ENCODE measurements around the gene NME1. TPM values are rescaled to one million over a fixed set of nuclear protein-coding genes. Genes with fewer than 3 reads are reported as not detected.

NME1 gene
- total RNA-seq, 1 experiment from 2014 or later, result 238 TPM

- TF ChIP-seq FOXP4 (CRISPR knock-in tag; IDR thresholded peaks at IDR 0.05) (no peak), E2F1 (CRISPR knock-in tag; IDR thresholded peaks at IDR 0.05) (no peak), CBFB (CRISPR knock-in tag; IDR thresholded peaks at IDR 0.05; ENCODE audit: low read depth) (no peak), NFE2L1 (CRISPR knock-in tag; IDR thresholded peaks at IDR 0.05) (no peak), ZNF138 (CRISPR knock-in tag; conservative IDR thresholded peaks at IDR 0.05) (no peak)
These were observed 10.8 kb upstream of the NME1 start (continued) for GRCh38 chr17:51142597-51142996.

GRCh38 chr17:51144266-51145022, 8.9 kb upstream of the NME1 start:
- Mint-ChIP-seq H3K9me3 (no peaks in the 10 kb centered on the region), H3K27me3 (ENCODE audit: low read depth) (no peaks in the 10 kb centered on the region; the same call in 1 of the 2 replicates), H3K4me1 (peaks cover 11% of the 10 kb centered on the region), H3K4me3 (no peak overlapping the region), H3K36me3 (no peaks in the 10 kb centered on the region), H3K27ac (peak overlapping the region; percentile 17; the same call in 1 of the 2 replicates)
- DNase-seq (ENCODE audit: low spot score), result no peak
- no peak for TF ChIP-seq ZNF232 (CRISPR knock-in tag; IDR thresholded peaks at IDR 0.05)
- no peak for TF ChIP-seq ATF3 (CRISPR knock-in tag; conservative IDR thresholded peaks at IDR 0.05)
- TF ChIP-seq JUN (CRISPR knock-in tag; IDR thresholded peaks at IDR 0.05), result no peak
- TF ChIP-seq FOXJ3 (CRISPR knock-in tag; IDR thresholded peaks at IDR 0.05; ENCODE audit: borderline replicate concordance), result no peak
- no peak for TF ChIP-seq TEAD4 (CRISPR knock-in tag; IDR thresholded peaks at IDR 0.05)
- no peak for TF ChIP-seq ZNF416 (CRISPR knock-in tag; IDR thresholded peaks at IDR 0.05)
- no peak for TF ChIP-seq PRRX2 (CRISPR knock-in tag; IDR thresholded peaks at IDR 0.05)
- no peak for TF ChIP-seq ZBTB43 (CRISPR knock-in tag; IDR thresholded peaks at IDR 0.05)
- TF ChIP-seq CTCF (IDR thresholded peaks at IDR 0.05), result no peak
- no peak for TF ChIP-seq ESRRA (CRISPR knock-in tag; IDR thresholded peaks at IDR 0.05; ENCODE audit: borderline replicate concordance)
- TF ChIP-seq SMAD3 (CRISPR knock-in tag; IDR thresholded peaks at IDR 0.05; ENCODE audit: borderline replicate concordance), result no peak
- no peak for TF ChIP-seq E2F5 (CRISPR knock-in tag; IDR thresholded peaks at IDR 0.05)
- ChIA-PET POLR2A (no interaction called here), CTCF (interaction anchor here (0.6 kb wide), 1 partner anchor 16 kb away, joined by 3 read pairs; no protein-coding TSS in a partner anchor)
- peak; percentile 80 for ATAC-seq

Data from WTC11 (cell line).